Esophagus squamous epithelium (tissue), 5 donors: ENCODE measurements around the gene MOG. TPM values are rescaled to one million over a fixed set of nuclear protein-coding genes. Genes with fewer than 3 reads are reported as not detected.
A peak's percentile ranks its signal among the peaks of the same experiment; 100 is the strongest.

Experiments
- DNase-seq: peaks from one replicate; lab custom pipeline; 2025; lab: John Stamatoyannopoulos, UW
- H3K27ac ChIP-seq, 4 donors: fragments of 200-600 bp; sonication (generic); one replicate each; pipeline ENCODE4 v1.5.1; 2016 to 2019; ENCODE audit warnings: mild to moderate bottlenecking in 1 of 4
- H3K27me3 ChIP-seq, 4 donors: fragments of 200-600 bp; sonication (generic); 1 replicate in 3 of 4; 2 replicates in 1 of 4; pipeline versions ENCODE4 v1.5.1 to v1.6.0; 2017 to 2021; ENCODE audit warnings: antibody characterized with exemption in 1 of 4
- H3K36me3 ChIP-seq, 3 donors: fragments of 200-600 bp; sonication (generic); one replicate each; pipeline ENCODE4 v1.5.1; 2016 to 2019
- H3K4me1 ChIP-seq, 3 donors: fragments of 200-600 bp; sonication (generic); one replicate each; pipeline ENCODE4 v1.5.1; 2017 to 2019
- H3K4me3 ChIP-seq, 4 donors: fragments of 200-600 bp; sonication (generic); 1 replicate in 3 of 4; 2 replicates in 1 of 4; pipeline ENCODE4 v1.5.1; 2016 to 2019; ENCODE audit warnings: mild to moderate bottlenecking in 2 of 4, moderate library complexity in 1 of 4
- H3K9me3 ChIP-seq, 3 donors: fragments of 200-600 bp; sonication (generic); one replicate each; pipeline ENCODE4 v1.5.1; 2016 to 2019
- CTCF ChIP-seq, 6 experiments: fragments of 450-650 bp in 4 of 6; fragments of 200-600 bp in 2 of 6; sonication (generic) in 2 of 6; IDR thresholded peaks; one replicate each; pipeline ENCODE4 v1.5.1; 2016 to 2019; ENCODE audit warnings: antibody characterized with exemption in 6 of 6, mild to moderate bottlenecking in 4 of 6, moderate library complexity in 4 of 6
- POLR2A ChIP-seq, 4 donors: fragments of 450-650 bp; IDR thresholded peaks; one replicate each; pipeline ENCODE4 v1.6.1; 2017; ENCODE audit warnings: antibody characterized with exemption in 4 of 4, mild to moderate bottlenecking in 4 of 4, moderate library complexity in 3 of 4
- WGBS, 2 donors: methylation state at CpG; one replicate each; pipeline ENCODE4 v1.1.5; 2018; 5-methylcytosine and 5-hydroxymethylcytosine counted together
- intact Hi-C: fragments of 100-400 bp; cut with DNase I; formaldehyde crosslinking; loops from one replicate; pipeline ENCODE4 v1.15.0; 2022
- total RNA-seq, 4 donors: library from RNA; depleted of rRNA; stranded (reverse); fragments of >200 nt; gene quantifications; one replicate each; pipeline ENCODE4 v1.1.0, GENCODE V29; 2016
- donor health status: DM: yes; HTN: yes; CAD: no.

Gene MOG
- total RNA-seq, 4 donors from 2014 or later, result not detected

DNA sequence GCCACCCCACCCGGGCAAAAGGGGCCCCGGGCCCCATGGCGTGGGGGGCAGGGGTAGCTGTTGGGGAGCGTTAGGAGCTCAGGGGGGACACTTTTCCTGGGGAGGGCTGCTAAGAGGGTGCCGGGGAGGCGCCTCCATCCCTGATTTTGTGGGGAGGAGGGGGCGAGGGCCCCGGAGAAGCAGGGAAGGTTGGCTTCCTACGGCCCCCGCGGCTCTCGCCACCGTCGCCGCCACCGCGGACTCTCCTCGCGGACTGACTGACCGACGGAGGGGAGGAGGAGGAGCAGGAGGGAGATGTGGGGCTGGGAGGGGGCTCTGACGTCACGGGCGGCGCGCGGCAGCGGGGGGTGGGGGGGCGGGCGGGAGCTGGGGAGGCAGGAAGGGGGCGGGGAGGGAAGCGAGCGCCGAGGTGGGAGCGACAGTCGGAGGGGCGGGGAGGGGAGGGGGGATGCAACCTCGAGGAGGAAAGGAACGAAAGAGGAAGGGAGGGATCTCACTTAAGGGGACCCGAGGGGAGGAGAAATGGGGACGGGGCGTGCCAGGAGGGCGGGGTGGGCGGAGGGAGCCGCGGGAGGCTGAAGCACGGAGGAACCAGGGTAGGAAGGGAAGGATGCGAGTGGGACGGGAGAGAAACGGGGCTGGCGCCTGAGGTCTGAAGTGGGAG lies 29.0 kb upstream of the MOG start:
- Histone ChIP-seq H3K27me3 (no peaks in the 10 kb centered on the region), H3K4me3 (peak overlapping the region; percentile 35 to 76 (median 62)), H3K27ac (peak overlapping the region; percentile 52 to 84 (median 82)), H3K9me3 (no peaks in the 10 kb centered on the region), H3K4me1 (peaks cover 22 to 45% (median 25%) of the 10 kb centered on the region in 3 donors), H3K36me3 (peaks cover 0 to 10% (median 0%) of the 10 kb centered on the region in 3 donors)
- intact Hi-C loops, result no loop called here
- no peak for DNase-seq
- TF ChIP-seq POLR2A (IDR thresholded peaks at IDR 0.05) (peak in 2 of 4 donors; percentile 53 to 58), CTCF (IDR thresholded peaks at IDR 0.05) (no peak)
- 2% methylated on average over 15 of the region's 51 CpGs for WGBS, 2 donors

DNA sequence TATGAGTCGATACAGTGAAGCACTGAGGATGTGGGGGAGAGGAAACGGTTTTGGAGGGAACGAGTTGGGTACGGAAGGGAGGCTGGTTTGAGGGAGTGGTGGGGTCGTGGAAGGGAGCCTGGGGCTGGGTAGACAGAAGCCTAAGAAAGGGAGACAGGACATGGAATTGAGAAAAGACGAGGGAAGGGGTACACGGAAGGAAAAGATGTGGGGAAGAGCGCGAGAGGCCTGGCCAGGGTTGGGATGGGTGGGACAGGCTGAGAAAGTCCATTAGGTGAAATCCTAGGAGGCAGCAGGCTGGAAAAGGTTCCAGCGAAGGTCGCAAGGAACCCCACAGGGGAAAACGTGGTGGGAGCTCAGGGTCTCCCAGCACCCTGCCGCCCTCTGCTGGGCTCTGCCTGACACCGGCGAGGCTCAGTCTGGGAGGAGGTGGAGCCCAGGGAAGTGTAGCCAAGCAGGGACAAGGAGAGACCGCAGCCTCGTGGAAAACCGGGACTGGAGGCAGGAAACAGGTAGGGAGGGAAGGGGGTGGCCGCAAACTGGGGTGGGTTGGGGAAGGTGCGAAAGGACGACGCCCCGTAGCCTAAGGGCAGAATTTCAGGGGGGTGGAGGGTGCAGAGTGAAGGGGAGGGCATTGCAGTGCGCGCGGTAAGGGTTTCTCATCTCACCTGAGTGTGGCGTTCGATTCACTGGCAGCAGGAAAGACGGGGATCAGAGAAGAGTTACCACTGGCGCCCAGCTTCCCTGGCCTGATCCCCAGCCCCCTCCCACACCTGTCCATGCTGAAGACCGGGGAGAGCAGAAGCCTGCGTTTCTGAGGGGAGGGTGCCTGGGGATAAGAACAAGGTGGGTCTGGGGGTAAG lies 28.2 kb upstream of the MOG start:
- H3K4me3 ChIP-seq, result peak overlapping the region; percentile 35 to 76 (median 62)
- 2 to 5% methylated on average over 30 to 32 of the region's 32 CpGs for WGBS, 2 donors
- peak; percentile 34 to 67 (median 46) for TF ChIP-seq CTCF (IDR thresholded peaks at IDR 0.05)
- TF ChIP-seq POLR2A (IDR thresholded peaks at IDR 0.05), result no peak
- intact Hi-C loops, result no loop called here
- H3K4me1 ChIP-seq, result peaks cover 22 to 50% (median 25%) of the 10 kb centered on the region in 3 donors
- H3K27ac ChIP-seq, result peak overlapping the region; percentile 32 to 84 (median 82)
- no peaks in the 10 kb centered on the region for H3K9me3 ChIP-seq
- no peak for DNase-seq
- H3K36me3 ChIP-seq, result peaks cover 0 to 3% (median 0%) of the 10 kb centered on the region in 3 donors
- no peaks in the 10 kb centered on the region for H3K27me3 ChIP-seq

DNA sequence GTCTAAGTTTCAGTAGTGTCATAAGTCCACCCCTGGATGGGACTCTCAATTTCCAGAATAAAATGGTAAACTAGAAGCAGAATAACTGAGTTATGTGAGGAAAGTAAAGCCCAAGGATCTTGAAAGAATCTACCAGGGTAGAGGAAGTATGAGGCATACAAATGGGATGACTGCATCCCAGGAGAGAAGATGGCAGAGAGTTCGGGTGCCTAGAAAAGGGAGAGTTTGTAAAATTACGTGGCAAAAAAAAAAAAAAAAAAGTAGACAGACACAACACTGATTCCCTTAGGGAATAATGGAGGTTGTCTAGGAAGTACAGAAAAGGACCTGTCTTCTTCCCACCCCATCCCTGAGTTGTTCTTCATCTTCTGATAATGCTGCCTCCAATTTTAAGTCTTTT lies 27.3 kb upstream of the MOG start:
- Histone ChIP-seq H3K36me3 (no peaks in the 10 kb centered on the region), H3K4me3 (no peak overlapping the region), H3K27me3 (no peaks in the 10 kb centered on the region), H3K9me3 (no peaks in the 10 kb centered on the region), H3K4me1 (peaks cover 22 to 57% (median 25%) of the 10 kb centered on the region in 3 donors), H3K27ac (no peak overlapping the region)
- TF ChIP-seq CTCF (IDR thresholded peaks at IDR 0.05), result no peak
- no peak for TF ChIP-seq POLR2A (IDR thresholded peaks at IDR 0.05)
- WGBS, 2 donors, result 73 to 81% methylated on average over 2 of the region's 2 CpGs
- no peak for DNase-seq
- intact Hi-C loops, result no loop called here

DNA sequence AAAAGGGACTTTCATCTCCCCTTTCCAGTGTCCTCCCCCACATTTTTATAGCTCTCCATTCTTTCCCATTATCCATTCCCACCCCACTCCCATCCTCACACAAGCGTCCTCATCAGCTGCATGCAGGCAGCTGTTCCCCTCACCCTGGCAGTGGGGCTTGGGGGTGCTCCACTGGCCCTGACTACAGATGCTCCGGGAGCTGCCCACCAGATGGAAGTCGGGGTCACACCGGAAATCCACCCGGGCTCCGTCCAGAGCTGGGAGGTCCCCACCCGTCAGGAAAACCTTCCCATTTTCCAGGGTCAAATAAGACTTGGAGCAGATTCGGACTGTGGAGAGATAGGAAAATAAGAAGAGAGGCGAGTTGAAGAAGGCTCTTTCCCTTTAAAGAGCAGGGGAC lies 26.6 kb upstream of the MOG start:
- intact Hi-C loops, result no loop called here
- no peak overlapping the region for H3K27ac ChIP-seq
- TF ChIP-seq POLR2A (IDR thresholded peaks at IDR 0.05), result no peak
- no peak for TF ChIP-seq CTCF (IDR thresholded peaks at IDR 0.05)
- H3K4me3 ChIP-seq, result no peak overlapping the region
- H3K27me3 ChIP-seq, result no peaks in the 10 kb centered on the region
- no peaks in the 10 kb centered on the region for H3K36me3 ChIP-seq
- H3K9me3 ChIP-seq, result no peaks in the 10 kb centered on the region
- 74 to 90% methylated on average over 2 to 5 of the region's 9 CpGs for WGBS, 2 donors
- peaks cover 22 to 57% (median 25%) of the 10 kb centered on the region in 3 donors for H3K4me1 ChIP-seq
- DNase-seq, result no peak
